Tibial artery (tissue), 4 donors: Measurements from ENCODE around the gene UQCC2.

Experiments used
- DNase-seq, 2 donors: peaks; one replicate each; pipeline ENCODE4 v3.0.0-alpha.2; 2019
- H3K27ac ChIP-seq, 2 donors: fragments of 200-600 bp; sonication (generic) in 1 of 2; 1 replicate in 1 of 2; 2 replicates in 1 of 2; pipeline ENCODE4 v1.5.1; 2018 to 2019; ENCODE audit warnings: mild to moderate bottlenecking in 1 of 2
- H3K27me3 ChIP-seq, 2 donors: fragments of 200-600 bp; sonication (generic) in 1 of 2; one replicate each; pipeline versions ENCODE4 v1.5.1 to v1.6.0; 2016 to 2019
- H3K36me3 ChIP-seq, 3 donors: fragments of 200-600 bp; sonication (generic) in 2 of 3; one replicate each; pipeline ENCODE4 v1.5.1; 2016 to 2019; ENCODE audit warnings: mild to moderate bottlenecking in 2 of 3
- H3K4me1 ChIP-seq, 4 donors: fragments of 200-600 bp; sonication (generic) in 2 of 4; 1 replicate in 3 of 4; 2 replicates in 1 of 4; pipeline ENCODE4 v1.5.1; 2016 to 2019
- H3K4me3 ChIP-seq, 2 donors: fragments of 200-600 bp; sonication (generic) in 1 of 2; 1 replicate in 1 of 2; 2 replicates in 1 of 2; pipeline ENCODE4 v1.5.1; 2018 to 2019; ENCODE audit warnings: mild to moderate bottlenecking in 2 of 2
- H3K9me3 ChIP-seq, 3 donors: fragments of 200-600 bp; sonication (generic) in 1 of 3; one replicate each; pipeline ENCODE4 v1.5.1; 2016 to 2019
- CTCF ChIP-seq, 2 experiments: fragments of 200-600 bp in 1 of 2; fragments of 450-650 bp in 1 of 2; IDR thresholded peaks; one replicate each; pipeline ENCODE4 v1.5.1; 2017 to 2019; ENCODE audit warnings: antibody characterized with exemption in 2 of 2, mild to moderate bottlenecking in 1 of 2, moderate library complexity in 1 of 2
- intact Hi-C: fragments of 100-400 bp; cut with DNase I; formaldehyde crosslinking; loops from one replicate; pipeline ENCODE4 v1.15.0; 2023; ENCODE audit warnings: low total_unique reads

Gene UQCC2

GRCh38 chr6:33737267-33738026 lies 25.9 kb upstream of the UQCC2 start:
- Histone ChIP-seq H3K9me3 (no peaks in the 10 kb centered on the region), H3K4me1 (peaks cover 0 to 12% (median 8%) of the 10 kb centered on the region in 4 donors), H3K4me3 (no peak overlapping the region), H3K27me3 (no peaks in the 10 kb centered on the region), H3K36me3 (no peaks in the 10 kb centered on the region), H3K27ac (peak overlapping the region; percentile 33 to 50)
- intact Hi-C loops, result no loop called here
- TF ChIP-seq CTCF (IDR thresholded peaks at IDR 0.05), result peak; percentile 14 to 16
- DNase-seq, result no peak

- peaks cover 0 to 12% (median 8%) of the 10 kb centered on the region in 4 donors for H3K4me1 ChIP-seq
- no peak overlapping the region for H3K27ac ChIP-seq
- no peak for DNase-seq
- no peaks in the 10 kb centered on the region for H3K36me3 ChIP-seq
- intact Hi-C loops, result no loop called here
- no peaks in the 10 kb centered on the region for H3K9me3 ChIP-seq
- no peak for TF ChIP-seq CTCF (IDR thresholded peaks at IDR 0.05)
- H3K27me3 ChIP-seq, result no peaks in the 10 kb centered on the region
- no peak overlapping the region for H3K4me3 ChIP-seq
These were observed 23.7 kb upstream of the UQCC2 start for GRCh38 chr6:33735216-33735615.

- H3K27ac ChIP-seq, result no peak overlapping the region
These were observed 22.2 kb upstream of the UQCC2 start for GRCh38 chr6:33733709-33734007.

GRCh38 chr6:33732817-33733708 lies 21.6 kb upstream of the UQCC2 start:
- Histone ChIP-seq H3K9me3 (no peaks in the 10 kb centered on the region), H3K27me3 (no peaks in the 10 kb centered on the region), H3K4me3 (no peak overlapping the region), H3K36me3 (no peaks in the 10 kb centered on the region), H3K27ac (no peak overlapping the region), H3K4me1 (peaks cover 0 to 12% (median 8%) of the 10 kb centered on the region in 4 donors)
- no peak for TF ChIP-seq CTCF (IDR thresholded peaks at IDR 0.05)
- DNase-seq, result no peak
- intact Hi-C loops, result no loop called here

More at GRCh38 chr6:33733709-33734007, 22.2 kb upstream of the UQCC2 start:
- no peak for TF ChIP-seq CTCF (IDR thresholded peaks at IDR 0.05)
- no peaks in the 10 kb centered on the region for H3K9me3 ChIP-seq
- no peak overlapping the region for H3K4me3 ChIP-seq
- H3K27me3 ChIP-seq, result no peaks in the 10 kb centered on the region
- no peak for DNase-seq
- intact Hi-C loops, result no loop called here
- H3K36me3 ChIP-seq, result no peaks in the 10 kb centered on the region
- H3K4me1 ChIP-seq, result peaks cover 0 to 12% (median 8%) of the 10 kb centered on the region in 4 donors

GRCh38 chr6:33732385-33732784 lies 20.9 kb upstream of the UQCC2 start:
- DNase-seq, result no peak
- no peaks in the 10 kb centered on the region for H3K36me3 ChIP-seq
- H3K4me1 ChIP-seq, result peaks cover 0 to 6% (median 4%) of the 10 kb centered on the region in 4 donors
- TF ChIP-seq CTCF (IDR thresholded peaks at IDR 0.05), result no peak
- intact Hi-C loops, result no loop called here
- no peak overlapping the region for H3K4me3 ChIP-seq
- no peaks in the 10 kb centered on the region for H3K9me3 ChIP-seq
- no peak overlapping the region for H3K27ac ChIP-seq
- H3K27me3 ChIP-seq, result no peaks in the 10 kb centered on the region
